Neural progenitor cell (in vitro differentiated cells): ENCODE results near the gene HLA-DQA2. TPM values are rescaled to one million over a fixed set of nuclear protein-coding genes. Genes with fewer than 3 reads are reported as not detected.

Experiments
- DNase-seq: peaks from one replicate; pipeline ENCODE4 v3.0.0-alpha.2; 2016; ENCODE audit warnings: low spot score
- H2AFZ ChIP-seq: fragments of 200-600 bp; sonication (generic); replicated peaks from 2 replicates; pipeline ENCODE4 v1.6.1; 2016; ENCODE audit warnings: antibody characterized with exemption
- H3F3A ChIP-seq: fragments of 200-600 bp; sonication (generic); 2 replicates; pipeline ENCODE4 v1.6.1; 2016; ENCODE audit warnings: antibody characterized with exemption, low read depth
- H3K27ac ChIP-seq: fragments of 200-600 bp; sonication (generic); 2 replicates; pipeline ENCODE4 v1.5.1; 2016; ENCODE audit warnings: mild to moderate bottlenecking
- H3K27me3 ChIP-seq: fragments of 200-600 bp; sonication (generic); 2 replicates; pipeline ENCODE4 v1.6.1; 2016; ENCODE audit warnings: mild to moderate bottlenecking, moderate library complexity
- H3K36me3 ChIP-seq: fragments of 200-600 bp; sonication (generic); 2 replicates; pipeline ENCODE4 v1.5.1; 2016
- H3K4me1 ChIP-seq: fragments of 200-600 bp; sonication (generic); 2 replicates; pipeline ENCODE4 v1.6.1; 2016; ENCODE audit warnings: mixed run types
- H3K4me2 ChIP-seq: fragments of 200-600 bp; sonication (generic); 2 replicates; pipeline ENCODE4 v1.6.1; 2016
- H3K4me3 ChIP-seq: fragments of 200-600 bp; sonication (generic); 2 replicates; pipeline ENCODE4 v1.5.1; 2016
- H3K79me2 ChIP-seq: fragments of 200-600 bp; sonication (generic); 2 replicates; pipeline ENCODE4 v1.6.1; 2016; ENCODE audit warnings: low read depth
- H3K9ac ChIP-seq: fragments of 200-600 bp; sonication (generic); 2 replicates; pipeline ENCODE4 v1.6.1; 2016
- H3K9me3 ChIP-seq: fragments of 200-600 bp; sonication (generic); 2 replicates; pipeline ENCODE4 v1.5.1; 2016; ENCODE audit warnings: low read depth
- H4K20me1 ChIP-seq: fragments of 200-600 bp; sonication (generic); 2 replicates; pipeline ENCODE4 v1.6.1; 2016; ENCODE audit warnings: low read depth
- H3K27ac Mint-ChIP-seq: 3 replicates; pipeline ENCODE4 v1.8.0; 2021; ENCODE audit warnings: mixed read lengths
- H3K27me3 Mint-ChIP-seq: 2 replicates; pipeline ENCODE4 v1.8.0; 2022; ENCODE audit warnings: low read depth, mild to moderate bottlenecking, inconsistent platforms, moderate library complexity, mixed read lengths; ENCODE audit not compliant: insufficient read depth
- H3K36me3 Mint-ChIP-seq: 3 replicates; pipeline ENCODE4 v1.8.0; 2021; ENCODE audit warnings: mixed read lengths
- H3K4me1 Mint-ChIP-seq: 3 replicates; pipeline ENCODE4 v1.8.0; 2021; ENCODE audit warnings: mixed read lengths
- H3K4me3 Mint-ChIP-seq: 3 replicates; pipeline ENCODE4 v1.8.0; 2021; ENCODE audit warnings: mild to moderate bottlenecking, moderate library complexity, mixed read lengths
- H3K9me3 Mint-ChIP-seq: 3 replicates; pipeline ENCODE4 v1.8.0; 2020; ENCODE audit warnings: mixed read lengths
- EZH2 ChIP-seq: fragments of 200-600 bp; sonication (generic); IDR thresholded peaks from 2 replicates; pipeline ENCODE4 v1.6.1; 2017; ENCODE audit warnings: antibody characterized with exemption, mild to moderate bottlenecking, moderate library complexity
- EZH2phosphoT487 ChIP-seq: fragments of 200-600 bp; sonication (generic); IDR thresholded peaks from 2 replicates; pipeline ENCODE4 v1.6.1; 2017; ENCODE audit warnings: antibody characterized with exemption
- total RNA-seq: library from RNA; depleted of rRNA; stranded (reverse); fragments of >200 nt; gene quantifications from 2 replicates; pipeline ENCODE4 v1.2.3, GENCODE V29; 2015; ENCODE audit warnings: low replicate concordance
- TF ChIP-seq, protein P1 (sequence below): fragments of 200-600 bp; sonication (generic); IDR thresholded peaks from 2 replicates; pipeline ENCODE4 v1.5.1; 2017; ENCODE audit warnings: antibody characterized with exemption, mild to moderate bottlenecking

The HLA-DQA2 gene
- total RNA-seq, 1 donor from 2014 or later: not detected

GRCh38 chr6:32785781-32786533 is 44.8 kb downstream of the HLA-DQA2 start:
- H2AFZ ChIP-seq: no peak overlapping the region
- TF ChIP-seq, protein P1, sequence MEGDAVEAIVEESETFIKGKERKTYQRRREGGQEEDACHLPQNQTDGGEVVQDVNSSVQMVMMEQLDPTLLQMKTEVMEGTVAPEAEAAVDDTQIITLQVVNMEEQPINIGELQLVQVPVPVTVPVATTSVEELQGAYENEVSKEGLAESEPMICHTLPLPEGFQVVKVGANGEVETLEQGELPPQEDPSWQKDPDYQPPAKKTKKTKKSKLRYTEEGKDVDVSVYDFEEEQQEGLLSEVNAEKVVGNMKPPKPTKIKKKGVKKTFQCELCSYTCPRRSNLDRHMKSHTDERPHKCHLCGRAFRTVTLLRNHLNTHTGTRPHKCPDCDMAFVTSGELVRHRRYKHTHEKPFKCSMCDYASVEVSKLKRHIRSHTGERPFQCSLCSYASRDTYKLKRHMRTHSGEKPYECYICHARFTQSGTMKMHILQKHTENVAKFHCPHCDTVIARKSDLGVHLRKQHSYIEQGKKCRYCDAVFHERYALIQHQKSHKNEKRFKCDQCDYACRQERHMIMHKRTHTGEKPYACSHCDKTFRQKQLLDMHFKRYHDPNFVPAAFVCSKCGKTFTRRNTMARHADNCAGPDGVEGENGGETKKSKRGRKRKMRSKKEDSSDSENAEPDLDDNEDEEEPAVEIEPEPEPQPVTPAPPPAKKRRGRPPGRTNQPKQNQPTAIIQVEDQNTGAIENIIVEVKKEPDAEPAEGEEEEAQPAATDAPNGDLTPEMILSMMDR: peak; percentile 77
- TF ChIP-seq EZH2phosphoT487: no peak
- TF ChIP-seq EZH2: no peak

GRCh38 chr6:32790306-32790705 is 49.1 kb downstream of the HLA-DQA2 start:
- Histone ChIP-seq H4K20me1 (no peaks in the 10 kb centered on the region), H3K9ac (no peak overlapping the region), H3K9me3 (no peaks in the 10 kb centered on the region), H3K36me3 (no peaks in the 10 kb centered on the region), H2AFZ (no peak overlapping the region), H3F3A (no peaks in the 10 kb centered on the region), H3K27ac (no peak overlapping the region), H3K79me2 (no peaks in the 10 kb centered on the region), H3K4me2 (no peak overlapping the region), H3K27me3 (no peaks in the 10 kb centered on the region), H3K4me1 (no peaks in the 10 kb centered on the region), H3K4me3 (no peak overlapping the region)
- Mint-ChIP-seq H3K27me3 (peaks cover 4% of the 10 kb centered on the region), H3K36me3 (no peaks in the 10 kb centered on the region), H3K9me3 (no peaks in the 10 kb centered on the region), H3K27ac (no peak overlapping the region), H3K4me1 (no peaks in the 10 kb centered on the region), H3K4me3 (no peak overlapping the region)
- TF ChIP-seq, protein P1: no peak
- TF ChIP-seq EZH2 (no peak), EZH2phosphoT487 (no peak)
- DNase-seq: no peak

More at GRCh38 chr6:32785781-32786533, 44.8 kb downstream of the HLA-DQA2 start:
- H4K20me1 ChIP-seq: no peaks in the 10 kb centered on the region
- H3K9me3 ChIP-seq: no peaks in the 10 kb centered on the region
- no peaks in the 10 kb centered on the region for H3K36me3 ChIP-seq
- H3K27ac Mint-ChIP-seq: no peak overlapping the region
- H3K9ac ChIP-seq: no peak overlapping the region
- no peaks in the 10 kb centered on the region for H3K36me3 Mint-ChIP-seq
- H3K4me2 ChIP-seq: no peak overlapping the region
- H3K4me1 ChIP-seq: no peaks in the 10 kb centered on the region
- no peaks in the 10 kb centered on the region for H3F3A ChIP-seq
- H3K27ac ChIP-seq: no peak overlapping the region
- H3K79me2 ChIP-seq: no peaks in the 10 kb centered on the region
- no peaks in the 10 kb centered on the region for H3K9me3 Mint-ChIP-seq
- DNase-seq: peak; percentile 75
- H3K4me3 Mint-ChIP-seq: no peak overlapping the region
- peaks cover 2% of the 10 kb centered on the region for H3K27me3 Mint-ChIP-seq
- no peaks in the 10 kb centered on the region for H3K27me3 ChIP-seq
- no peaks in the 10 kb centered on the region for H3K4me1 Mint-ChIP-seq
- no peak overlapping the region for H3K4me3 ChIP-seq

- no peaks in the 10 kb centered on the region for H3K4me1 ChIP-seq
- TF ChIP-seq EZH2: no peak
- TF ChIP-seq EZH2phosphoT487: no peak
- TF ChIP-seq, protein P1: no peak
- no peak overlapping the region for H3K9ac ChIP-seq
- H3K36me3 ChIP-seq: no peaks in the 10 kb centered on the region
- no peak overlapping the region for H3K4me3 Mint-ChIP-seq
- H3K27ac ChIP-seq: no peak overlapping the region
- H3K4me2 ChIP-seq: no peak overlapping the region
- no peak overlapping the region for H3K27ac Mint-ChIP-seq
- peaks cover 2% of the 10 kb centered on the region for H3K27me3 Mint-ChIP-seq
- H3K9me3 Mint-ChIP-seq: no peaks in the 10 kb centered on the region
- H4K20me1 ChIP-seq: no peaks in the 10 kb centered on the region
- no peaks in the 10 kb centered on the region for H3K9me3 ChIP-seq
- H3K36me3 Mint-ChIP-seq: no peaks in the 10 kb centered on the region
- no peaks in the 10 kb centered on the region for H3K79me2 ChIP-seq
- H3K4me1 Mint-ChIP-seq: peaks cover 4% of the 10 kb centered on the region
- H2AFZ ChIP-seq: no peak overlapping the region
- peaks cover 10% of the 10 kb centered on the region for H3K27me3 ChIP-seq
- no peaks in the 10 kb centered on the region for H3F3A ChIP-seq
- peak; percentile 6 for DNase-seq
- no peak overlapping the region for H3K4me3 ChIP-seq
These were observed 51.8 kb downstream of the HLA-DQA2 start for GRCh38 chr6:32792901-32793435.
